ENCODE data around the gene OTUD7B. TPM values are rescaled to one million over a fixed set of nuclear protein-coding genes. Genes with fewer than 3 reads are reported as not detected.
A peak's percentile ranks its signal among the peaks of the same experiment; 100 is the strongest.

Gene OTUD7B
- total RNA-seq, 4 donors from 2014 or later: 12.4 to 22.0 (median 19.5) TPM

DNA sequence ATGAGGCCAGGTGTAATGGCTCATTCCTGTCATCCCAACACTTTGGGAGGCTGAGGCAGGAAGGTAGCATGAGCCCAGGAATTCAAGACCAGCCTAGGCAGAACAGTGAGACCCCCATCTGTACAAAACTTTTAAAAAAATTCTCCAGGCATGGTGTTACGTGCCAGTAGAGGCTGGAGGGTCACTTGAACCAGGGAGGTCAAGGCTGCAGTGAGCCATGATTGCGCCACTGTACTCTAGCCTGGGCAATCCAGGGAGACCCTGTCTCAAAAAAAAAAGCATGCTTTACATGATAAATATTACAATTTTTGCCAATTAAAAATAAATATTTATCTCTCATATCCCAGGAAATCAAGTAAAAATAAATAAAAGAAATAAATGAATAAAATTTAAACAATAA, 39.4 kb upstream of the OTUD7B start:
- no peaks in the 10 kb centered on the region for H3K4me1 ChIP-seq
- H3K4me3 ChIP-seq: no peak overlapping the region
- no peak for DNase-seq
- no peaks in the 10 kb centered on the region for H3K36me3 ChIP-seq
- no peaks in the 10 kb centered on the region for H3K9me3 ChIP-seq
- no peak for TF ChIP-seq POLR2A (IDR thresholded peaks at IDR 0.05)
- TF ChIP-seq, protein P1, sequence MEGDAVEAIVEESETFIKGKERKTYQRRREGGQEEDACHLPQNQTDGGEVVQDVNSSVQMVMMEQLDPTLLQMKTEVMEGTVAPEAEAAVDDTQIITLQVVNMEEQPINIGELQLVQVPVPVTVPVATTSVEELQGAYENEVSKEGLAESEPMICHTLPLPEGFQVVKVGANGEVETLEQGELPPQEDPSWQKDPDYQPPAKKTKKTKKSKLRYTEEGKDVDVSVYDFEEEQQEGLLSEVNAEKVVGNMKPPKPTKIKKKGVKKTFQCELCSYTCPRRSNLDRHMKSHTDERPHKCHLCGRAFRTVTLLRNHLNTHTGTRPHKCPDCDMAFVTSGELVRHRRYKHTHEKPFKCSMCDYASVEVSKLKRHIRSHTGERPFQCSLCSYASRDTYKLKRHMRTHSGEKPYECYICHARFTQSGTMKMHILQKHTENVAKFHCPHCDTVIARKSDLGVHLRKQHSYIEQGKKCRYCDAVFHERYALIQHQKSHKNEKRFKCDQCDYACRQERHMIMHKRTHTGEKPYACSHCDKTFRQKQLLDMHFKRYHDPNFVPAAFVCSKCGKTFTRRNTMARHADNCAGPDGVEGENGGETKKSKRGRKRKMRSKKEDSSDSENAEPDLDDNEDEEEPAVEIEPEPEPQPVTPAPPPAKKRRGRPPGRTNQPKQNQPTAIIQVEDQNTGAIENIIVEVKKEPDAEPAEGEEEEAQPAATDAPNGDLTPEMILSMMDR (IDR thresholded peaks at IDR 0.05): no peak
- H3K27ac ChIP-seq: no peak overlapping the region
- no peaks in the 10 kb centered on the region for H3K27me3 ChIP-seq

DNA sequence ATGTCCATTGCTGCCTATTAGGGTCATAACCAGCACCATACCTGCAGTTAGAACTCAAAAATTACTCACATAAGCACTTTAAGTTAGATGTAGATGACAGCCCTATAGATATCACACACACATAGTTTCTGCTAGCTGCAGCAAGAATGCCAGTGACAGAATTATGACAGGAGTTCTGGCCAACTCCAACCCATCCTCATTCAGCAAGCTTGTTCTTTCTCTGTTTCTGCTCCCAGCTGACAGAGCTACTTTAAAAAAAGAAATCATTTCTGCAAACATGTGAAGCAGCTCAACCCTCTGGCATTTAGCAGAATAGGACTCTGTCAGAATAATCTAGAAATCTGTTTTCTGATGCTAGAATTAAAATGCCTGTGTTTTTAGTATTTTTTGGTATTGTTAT, 23.8 kb upstream of the OTUD7B start:
- TF ChIP-seq, protein P1 (IDR thresholded peaks at IDR 0.05): no peak
- TF ChIP-seq POLR2A (IDR thresholded peaks at IDR 0.05): no peak
- no peaks in the 10 kb centered on the region for H3K9me3 ChIP-seq
- H3K36me3 ChIP-seq: no peaks in the 10 kb centered on the region
- no peaks in the 10 kb centered on the region for H3K4me1 ChIP-seq
- no peak overlapping the region for H3K4me3 ChIP-seq
- H3K27me3 ChIP-seq: no peaks in the 10 kb centered on the region
- no peak overlapping the region for H3K27ac ChIP-seq
- DNase-seq: no peak

DNA sequence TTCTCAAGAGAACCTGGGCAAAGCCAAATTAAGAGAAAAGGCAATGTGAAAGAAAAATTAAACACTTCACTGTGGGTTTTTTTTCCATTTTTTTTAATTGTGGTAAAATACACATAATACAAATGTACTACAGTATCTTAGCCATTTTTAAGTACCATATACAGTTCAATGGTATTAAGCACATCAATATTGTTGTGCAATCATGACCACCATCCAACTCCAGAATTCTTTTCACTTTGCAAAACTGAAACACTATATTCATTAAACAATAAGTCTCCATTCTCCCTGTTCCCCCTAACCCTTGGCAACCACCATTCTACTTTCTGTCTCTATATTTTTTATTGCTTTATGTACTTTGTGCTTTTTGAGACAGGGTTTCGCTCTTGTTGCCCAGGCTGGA, 17.8 kb upstream of the OTUD7B start:
- TF ChIP-seq, protein P1 (IDR thresholded peaks at IDR 0.05): no peak
- no peak for TF ChIP-seq POLR2A (IDR thresholded peaks at IDR 0.05)
- no peak overlapping the region for H3K4me3 ChIP-seq
- no peaks in the 10 kb centered on the region for H3K27me3 ChIP-seq
- H3K9me3 ChIP-seq: no peaks in the 10 kb centered on the region
- H3K27ac ChIP-seq: no peak overlapping the region
- DNase-seq: no peak
- no peaks in the 10 kb centered on the region for H3K4me1 ChIP-seq
- no peaks in the 10 kb centered on the region for H3K36me3 ChIP-seq

DNA sequence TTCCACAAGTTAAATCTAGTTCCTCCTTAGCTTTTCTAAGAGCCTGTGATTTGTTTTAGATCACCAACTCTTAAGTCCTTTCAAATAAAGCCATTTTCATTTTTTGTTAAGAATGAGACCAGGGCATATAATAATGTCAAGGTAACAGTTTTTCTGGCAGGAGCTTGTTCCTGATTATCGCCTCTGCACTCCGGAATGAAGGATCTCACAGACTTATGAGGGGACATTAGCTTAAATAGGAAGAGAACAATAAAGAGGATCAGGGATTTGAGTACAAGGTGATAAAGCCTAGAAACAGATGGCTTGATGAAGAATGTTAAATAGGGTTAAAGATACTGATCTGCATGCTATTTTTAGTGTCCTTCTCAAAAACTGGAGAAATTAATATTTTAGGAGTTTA, 13.6 kb upstream of the OTUD7B start:
- H3K4me1 ChIP-seq: peaks cover 0 to 7% (median 0%) of the 10 kb centered on the region in 4 donors
- no peak for TF ChIP-seq POLR2A (IDR thresholded peaks at IDR 0.05)
- TF ChIP-seq, protein P1 (IDR thresholded peaks at IDR 0.05): no peak
- no peak overlapping the region for H3K4me3 ChIP-seq

DNA sequence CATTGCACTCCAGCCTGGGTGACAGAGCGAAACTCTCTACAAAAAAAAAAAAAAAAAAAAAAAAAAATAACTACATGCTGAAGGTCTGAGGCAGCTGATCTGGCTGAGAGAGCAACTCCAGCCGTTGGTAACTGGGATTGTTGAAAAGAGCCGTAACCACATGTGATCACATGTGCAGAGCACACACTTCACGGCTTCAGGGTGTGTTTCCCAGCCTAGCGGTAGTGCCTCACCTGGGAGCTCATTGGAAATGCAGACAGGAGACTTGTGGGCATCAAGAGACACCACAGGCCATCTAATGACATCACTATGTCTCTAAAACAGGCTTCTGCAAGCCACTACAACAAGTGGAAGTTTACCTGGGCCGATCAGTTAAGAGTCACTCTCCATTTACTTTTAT, 11.8 kb upstream of the OTUD7B start:
- no peak for TF ChIP-seq POLR2A (IDR thresholded peaks at IDR 0.05)
- TF ChIP-seq, protein P1 (IDR thresholded peaks at IDR 0.05): peak in 1 of 6 experiments; percentile 11
- Histone ChIP-seq H3K9me3 (no peaks in the 10 kb centered on the region), H3K27me3 (no peaks in the 10 kb centered on the region), H3K4me3 (no peak overlapping the region), H3K36me3 (no peaks in the 10 kb centered on the region), H3K27ac (peak overlapping the region in 1 of 4 donors; percentile 88), H3K4me1 (peaks cover 0 to 7% (median under 1%) of the 10 kb centered on the region in 4 donors)
- DNase-seq: no peak

More for the DNA sequence above, 13.6 kb upstream of the OTUD7B start:
- Histone ChIP-seq H3K36me3 (no peaks in the 10 kb centered on the region), H3K9me3 (no peaks in the 10 kb centered on the region), H3K27ac (no peak overlapping the region), H3K27me3 (no peaks in the 10 kb centered on the region)
- no peak for DNase-seq

DNA sequence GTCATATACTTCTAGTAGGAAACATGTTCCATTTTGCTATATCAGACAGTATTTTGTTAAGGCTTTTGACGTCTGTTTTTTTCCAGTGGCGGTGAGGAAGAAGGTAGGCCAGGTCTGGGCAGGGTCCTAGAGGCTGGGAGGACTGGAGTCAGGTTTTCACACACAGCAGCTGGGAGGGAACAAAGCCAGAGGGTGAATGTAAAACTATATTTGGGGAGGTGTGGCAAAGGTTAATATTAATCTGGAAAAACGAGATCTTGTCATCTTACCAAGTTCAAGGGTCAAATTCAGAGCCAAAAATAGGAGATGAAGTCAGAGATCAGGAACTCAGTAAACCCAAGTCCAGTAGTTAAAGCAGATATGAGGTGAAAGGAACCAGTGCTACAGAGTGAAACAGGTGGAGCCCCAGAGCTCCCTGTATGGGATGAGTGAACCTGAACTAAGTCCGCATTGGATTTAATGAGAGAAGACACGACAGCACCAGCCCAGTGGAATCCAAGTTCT, 10.7 kb upstream of the OTUD7B start:
- Histone ChIP-seq H3K36me3 (no peaks in the 10 kb centered on the region), H3K27me3 (no peaks in the 10 kb centered on the region), H3K27ac (peak overlapping the region in 3 of 4 donors; percentile 19 to 88 (median 57)), H3K4me3 (no peak overlapping the region), H3K9me3 (no peaks in the 10 kb centered on the region), H3K4me1 (peaks cover 0 to 7% (median 2%) of the 10 kb centered on the region in 4 donors)
- TF ChIP-seq, protein P1 (IDR thresholded peaks at IDR 0.05): no peak
- peak in 1 of 2 donors; percentile 64 for TF ChIP-seq POLR2A (IDR thresholded peaks at IDR 0.05)
- peak in 1 of 3 donors; percentile 75 for DNase-seq
